NCI-H526 treated with DMSO at 0.1 percent for 48 hours (cell line): Measurements from ENCODE around the gene MARCOL.
A peak's percentile ranks its signal among the peaks of the same experiment; 100 is the strongest.

ENCODE experiments used
- DNase-seq: peaks from one replicate; lab custom pipeline; 2025; lab: John Stamatoyannopoulos, UW

The MARCOL gene

GRCh38 chr5:148238418-148238794, at the start of gene MARCOL:
MARCOL (plus strand) TSS chr5:148238525; CDS start chr5:148238598, 73 bp downstream.
- no peak for DNase-seq

- no peak for DNase-seq
Measured at GRCh38 chr5:148191010-148191409, 47.3 kb upstream of the MARCOL start.

- DNase-seq: no peak
Measured at GRCh38 chr5:148193202-148193601, 45.1 kb upstream of the MARCOL start.

GRCh38 chr5:148201151-148201550, 37.2 kb upstream of the MARCOL start:
- no peak for DNase-seq

- no peak for DNase-seq
Measured at GRCh38 chr5:148202531-148203203, 35.7 kb upstream of the MARCOL start, which contains the start of gene SPINK6. SPINK6 (plus strand) TSS chr5:148203042; CDS start chr5:148203097, 55 bp downstream.

- no peak for DNase-seq
Measured at GRCh38 chr5:148205044-148205806, 33.1 kb upstream of the MARCOL start.

- no peak for DNase-seq
Measured at GRCh38 chr5:148205865-148206264, 32.5 kb upstream of the MARCOL start.

GRCh38 chr5:148206620-148207019, 31.7 kb upstream of the MARCOL start:
- no peak for DNase-seq

- no peak for DNase-seq
Measured at GRCh38 chr5:148208226-148208625, 30.1 kb upstream of the MARCOL start.

GRCh38 chr5:148209151-148209770, 29.1 kb upstream of the MARCOL start:
- DNase-seq: peak; percentile 8

- no peak for DNase-seq
Measured at GRCh38 chr5:148214665-148215185, 23.6 kb upstream of the MARCOL start.

- DNase-seq: no peak
Measured at GRCh38 chr5:148221508-148221907, 16.8 kb upstream of the MARCOL start.

- DNase-seq: no peak
Measured at GRCh38 chr5:148224117-148224742, 14.1 kb upstream of the MARCOL start.

- no peak for DNase-seq
Measured at GRCh38 chr5:148228392-148228984, 9.8 kb upstream of the MARCOL start.

- DNase-seq: no peak
Measured at GRCh38 chr5:148229840-148230239, 8.5 kb upstream of the MARCOL start.

- DNase-seq: no peak
Measured at GRCh38 chr5:148230240-148230639, 8.1 kb upstream of the MARCOL start.

GRCh38 chr5:148237785-148238417, 424 bp upstream of the MARCOL start:
- DNase-seq: no peak

- DNase-seq: no peak
Measured at GRCh38 chr5:148248894-148249293, 10.6 kb downstream of the MARCOL start.

- no peak for DNase-seq
Measured at GRCh38 chr5:148255456-148255855, 17.1 kb downstream of the MARCOL start.

- no peak for DNase-seq
Measured at GRCh38 chr5:148259288-148259687, 21.0 kb downstream of the MARCOL start.

- no peak for DNase-seq
Measured at GRCh38 chr5:148261221-148261620, 22.9 kb downstream of the MARCOL start.
